ENCODE measurements around the gene VNN1.

DNA sequence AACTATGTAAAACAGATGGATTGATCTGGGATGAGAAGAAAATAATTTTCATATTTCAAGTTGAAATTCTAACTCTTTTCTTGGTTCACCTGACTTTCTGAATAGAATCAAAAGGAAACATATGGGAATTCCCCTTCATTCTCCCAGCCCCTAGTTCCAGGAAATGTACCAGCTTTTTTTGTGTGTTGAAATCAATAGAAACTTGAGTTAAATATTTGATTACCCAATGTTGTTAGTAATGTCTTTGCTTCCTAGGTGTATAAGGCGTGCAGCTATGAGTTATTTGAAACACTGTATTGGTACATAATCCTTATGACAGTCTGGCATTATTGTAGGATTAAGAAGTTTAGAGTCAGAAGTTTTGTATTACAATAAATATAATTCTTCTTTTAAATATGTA lies 22.4 kb upstream of the VNN1 start:
- TF ChIP-seq CTCF (IDR thresholded peaks at IDR 0.05; ENCODE audit: low read length) (no peak), EZH2 (IDR thresholded peaks at IDR 0.05; ENCODE audit: borderline replicate concordance, low read length) (no peak)
